NCI-H128 (cell line): ENCODE measurements around the gene C5orf15.
"Not testable (repeated sequence)": the region's sequence is repeated elsewhere in the genome, so short reads cannot be mapped to it uniquely, and the experiment has no call there.

Experiments
- DNase-seq: peaks from one replicate; lab custom pipeline; 2025; ENCODE audit not compliant: unreplicated experiment; lab: John Stamatoyannopoulos, UW

Gene C5orf15

GRCh38 chr5:133994297-133994989 is 26.0 kb upstream of the C5orf15 start:
- DNase-seq = no peak

- DNase-seq = no peak
Observed at GRCh38 chr5:133993185-133993936, 24.9 kb upstream of the C5orf15 start.

GRCh38 chr5:133992429-133993155 is 24.2 kb upstream of the C5orf15 start:
- DNase-seq = no peak

GRCh38 chr5:133991171-133991910 is 22.9 kb upstream of the C5orf15 start:
- no peak for DNase-seq

GRCh38 chr5:133990396-133990795 is 22.0 kb upstream of the C5orf15 start:
- DNase-seq = peak; percentile 37

GRCh38 chr5:133985540-133986180 is 17.2 kb upstream of the C5orf15 start:
- DNase-seq = no peak

GRCh38 chr5:133983674-133984073 is 15.2 kb upstream of the C5orf15 start:
- no peak for DNase-seq

- DNase-seq = no peak
Observed at GRCh38 chr5:133981714-133982113, 13.3 kb upstream of the C5orf15 start.

GRCh38 chr5:133980652-133981051 is 12.2 kb upstream of the C5orf15 start:
- DNase-seq = no peak

GRCh38 chr5:133978943-133979342 is 10.5 kb upstream of the C5orf15 start:
- DNase-seq = no peak

- no peak for DNase-seq
Observed at GRCh38 chr5:133977858-133978257, 9.4 kb upstream of the C5orf15 start.

- DNase-seq = no peak
Observed at GRCh38 chr5:133977161-133977787, 8.8 kb upstream of the C5orf15 start.

- DNase-seq = not testable (repeated sequence)
Observed at GRCh38 chr5:133975546-133975945, 7.1 kb upstream of the C5orf15 start.

- DNase-seq = no peak
Observed at GRCh38 chr5:133974142-133974541, 5.7 kb upstream of the C5orf15 start.

- no peak for DNase-seq
Observed at GRCh38 chr5:133970325-133970909, 2.0 kb upstream of the C5orf15 start.

- DNase-seq = no peak
Observed at GRCh38 chr5:133969654-133970324, 1.4 kb upstream of the C5orf15 start.

GRCh38 chr5:133967698-133968203 is 674 bp downstream of the C5orf15 start:
- DNase-seq = no peak

- no peak for DNase-seq
Observed at GRCh38 chr5:133967124-133967523, 1.3 kb downstream of the C5orf15 start.

- DNase-seq = no peak
Observed at GRCh38 chr5:133966090-133966489, 2.3 kb downstream of the C5orf15 start.
